Activated gamma-delta T cell treated with Interleukin-2 at 50 U/mL for 16 hours (primary cell): ENCODE results near the gene EIF4G3.
"Not testable (repeated sequence)": the region's sequence is repeated elsewhere in the genome, so short reads cannot be mapped to it uniquely, and the experiment has no call there.

Source experiments
- DNase-seq: peaks from one replicate; pipeline ENCODE4 v3.0.0-alpha.2; 2020

Gene EIF4G3

DNA sequence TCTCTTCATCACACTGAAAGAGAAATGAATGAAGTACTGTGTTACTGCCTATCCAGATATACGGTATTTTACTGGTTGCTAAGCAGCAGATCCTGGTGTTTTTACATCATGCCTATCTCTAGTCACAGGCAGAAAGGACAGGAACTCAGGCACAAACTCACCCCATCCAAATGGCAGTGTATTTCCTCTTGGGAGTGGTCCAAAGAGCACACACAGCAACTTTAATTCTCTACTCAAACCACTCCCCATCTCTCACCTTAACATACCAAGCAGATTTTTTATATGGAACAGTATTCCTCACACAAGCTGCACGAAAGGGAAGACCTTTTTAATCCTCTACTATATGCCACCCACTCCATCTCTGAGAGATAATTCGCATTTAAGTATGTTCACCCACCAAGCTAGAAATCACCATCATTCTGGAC is 27.3 kb downstream of the EIF4G3 start:
- DNase-seq, result no peak

GRCh38 chr1:21143752-21144151 is 32.9 kb downstream of the EIF4G3 start:
- DNase-seq, result no peak

GRCh38 chr1:21143138-21143537 is 33.6 kb downstream of the EIF4G3 start:
- no peak for DNase-seq

- DNase-seq, result no peak
Measured at GRCh38 chr1:21141030-21141429, 35.7 kb downstream of the EIF4G3 start.

- DNase-seq, result no peak
Measured at GRCh38 chr1:21139601-21140000, 37.1 kb downstream of the EIF4G3 start.

GRCh38 chr1:21136344-21136743 is 40.4 kb downstream of the EIF4G3 start:
- DNase-seq, result not testable (repeated sequence)

- no peak for DNase-seq
Measured at GRCh38 chr1:21131200-21131599, 45.5 kb downstream of the EIF4G3 start.

DNA sequence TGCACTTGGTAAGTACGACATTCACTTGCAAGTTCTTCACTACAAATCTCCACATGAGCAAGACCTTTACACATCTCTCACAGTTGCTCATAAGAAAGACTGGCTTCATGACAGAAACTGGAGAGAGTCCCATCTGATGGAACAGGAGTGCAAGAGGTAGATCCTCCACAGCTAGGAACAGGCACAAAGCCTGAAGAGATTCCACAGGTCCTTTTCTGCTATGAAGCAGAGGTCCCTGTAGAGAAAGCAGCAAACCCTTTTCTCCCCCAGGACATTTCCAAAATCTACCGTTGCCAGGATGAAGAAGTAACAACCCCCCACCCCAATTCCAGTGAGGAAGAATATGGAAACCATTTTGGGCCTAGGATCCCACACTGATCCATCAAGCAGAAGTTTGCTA is 47.3 kb downstream of the EIF4G3 start:
- no peak for DNase-seq

DNA sequence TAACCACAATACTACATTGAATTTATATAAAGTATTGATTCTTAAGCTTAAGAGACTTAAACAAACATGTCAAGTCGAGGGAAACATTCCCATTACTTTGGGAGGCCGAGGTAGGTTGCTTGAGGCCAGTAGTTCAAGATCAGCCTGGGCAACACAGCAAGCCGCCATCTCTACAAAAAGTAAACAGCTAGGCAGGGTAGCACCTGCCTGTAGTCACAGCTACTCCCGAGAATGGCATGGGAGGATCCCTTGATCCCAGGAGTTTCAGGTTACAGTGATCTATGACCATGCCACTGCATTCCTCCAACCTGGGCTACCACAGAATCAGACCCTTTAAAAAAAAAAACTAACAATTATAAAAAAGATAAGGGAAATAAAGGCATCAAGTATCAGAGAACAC is 50.4 kb downstream of the EIF4G3 start:
- no peak for DNase-seq

DNA sequence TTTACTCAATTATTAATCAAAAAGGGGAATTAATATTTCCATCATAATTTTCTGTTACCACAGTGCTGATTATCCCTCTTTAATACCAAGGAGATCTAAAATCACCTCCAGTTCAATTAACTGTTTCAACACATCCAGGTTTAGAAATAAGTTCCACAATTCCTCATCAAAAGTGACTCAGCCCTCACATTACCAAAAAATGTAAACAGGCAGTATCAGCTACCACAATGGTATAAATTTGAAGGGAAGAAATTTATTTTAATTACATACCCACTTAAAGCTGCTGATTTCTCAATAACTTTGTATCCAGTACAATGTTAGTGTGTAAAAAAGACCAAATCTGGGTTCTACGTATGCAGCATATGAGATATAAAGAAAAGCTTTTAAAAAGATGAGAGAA is 51.9 kb downstream of the EIF4G3 start:
- no peak for DNase-seq

DNA sequence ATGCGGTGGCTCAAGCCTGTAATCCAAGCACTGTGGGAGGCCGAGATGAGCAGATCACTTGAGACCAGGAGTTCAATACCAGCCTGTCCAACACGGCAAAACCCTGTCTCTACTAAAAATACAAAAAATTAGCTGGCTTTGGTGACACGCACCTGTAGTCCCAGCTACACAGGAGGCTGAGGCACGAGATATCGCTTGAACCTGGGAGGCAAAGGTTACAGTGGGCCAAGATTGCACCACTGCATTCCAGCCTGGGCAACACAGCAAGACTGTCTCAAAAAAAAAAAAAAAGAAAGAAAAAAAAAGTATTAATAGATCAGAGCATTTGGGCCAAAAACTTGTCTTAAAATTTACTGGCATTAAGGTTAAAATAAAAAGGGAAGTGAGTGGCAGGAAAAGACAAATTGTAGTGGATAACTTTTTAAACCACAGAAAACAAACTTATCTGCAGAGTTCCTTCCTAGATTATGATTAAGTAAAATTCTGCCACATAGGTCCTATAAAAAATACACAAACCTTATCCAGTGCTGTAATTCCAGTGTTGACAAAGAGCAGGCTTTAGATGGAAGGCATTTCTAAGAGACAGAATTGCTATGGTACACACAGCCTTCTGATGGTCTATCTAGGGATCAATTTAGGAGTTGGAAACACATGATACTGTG is 53.3 kb downstream of the EIF4G3 start:
- no peak for DNase-seq

DNA sequence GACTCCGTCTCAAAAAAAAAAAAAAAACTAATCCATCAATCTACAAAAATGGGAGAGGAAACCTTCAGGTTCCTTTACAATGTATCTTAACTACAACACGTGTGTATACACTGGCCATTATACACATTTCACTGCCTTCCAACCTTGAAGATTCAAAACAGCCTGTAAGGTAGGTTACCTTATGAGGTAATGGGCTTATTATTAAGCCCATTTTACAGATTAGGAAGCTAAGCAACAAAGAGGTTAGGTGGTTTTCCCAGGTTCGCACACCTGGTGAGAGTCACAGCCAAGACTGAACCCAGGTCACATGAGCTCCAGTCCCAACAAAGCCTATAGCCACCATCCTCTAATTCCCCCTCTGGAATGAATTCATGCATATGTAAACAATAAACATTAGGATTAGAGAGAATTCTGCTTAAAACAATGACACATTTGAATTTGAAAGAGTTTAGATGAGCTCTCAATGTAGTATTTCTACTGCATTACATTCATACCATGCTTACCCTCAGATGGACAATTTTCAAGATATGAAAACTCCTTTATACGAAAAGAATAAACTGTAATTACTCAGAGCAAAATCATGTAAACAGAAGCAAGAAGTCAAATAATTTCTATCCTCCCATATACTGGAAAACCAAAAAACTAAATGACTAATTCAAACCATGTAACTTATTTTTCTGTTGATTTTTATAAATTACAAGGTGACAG is 54.8 kb downstream of the EIF4G3 start:
- no peak for DNase-seq

DNA sequence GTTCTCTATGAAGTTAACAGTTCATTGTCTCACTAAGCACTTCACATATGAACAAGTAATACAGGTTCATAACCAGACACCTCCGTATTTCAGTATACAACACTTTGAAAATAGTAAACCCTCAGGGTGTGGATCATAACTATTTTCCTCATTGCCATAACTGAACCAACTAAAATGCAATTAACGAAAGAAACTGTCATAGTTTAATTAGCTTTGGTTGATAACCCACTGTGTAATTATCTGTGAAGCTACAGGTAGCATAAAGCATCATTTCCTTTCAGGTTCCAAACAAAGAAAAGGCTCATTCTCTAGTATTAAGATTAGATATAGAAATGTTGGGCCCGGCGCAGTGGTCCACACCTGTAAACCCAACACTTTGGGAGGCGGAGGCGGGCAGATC is 58.5 kb downstream of the EIF4G3 start:
- no peak for DNase-seq

- DNase-seq, result no peak
Measured at GRCh38 chr1:21117597-21118001, 59.1 kb downstream of the EIF4G3 start.

DNA sequence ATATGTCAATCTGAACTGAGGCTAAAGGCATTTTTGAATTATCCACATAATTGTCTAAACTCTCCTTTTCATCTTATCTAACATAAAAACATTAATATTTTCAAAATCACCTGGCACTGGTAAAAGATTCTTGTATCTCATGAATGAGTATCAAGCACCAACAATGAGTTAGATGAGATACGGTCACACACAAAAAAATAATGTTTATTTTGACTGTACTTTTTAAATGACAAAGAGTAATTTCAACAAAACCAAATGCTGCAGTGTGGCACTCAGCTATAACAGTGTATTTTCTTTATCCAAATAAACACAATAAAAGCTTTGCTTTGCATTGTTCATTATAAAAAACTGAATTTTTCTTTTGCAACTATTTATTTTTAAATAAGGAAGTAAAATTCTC is 59.5 kb downstream of the EIF4G3 start:
- DNase-seq, result no peak

DNA sequence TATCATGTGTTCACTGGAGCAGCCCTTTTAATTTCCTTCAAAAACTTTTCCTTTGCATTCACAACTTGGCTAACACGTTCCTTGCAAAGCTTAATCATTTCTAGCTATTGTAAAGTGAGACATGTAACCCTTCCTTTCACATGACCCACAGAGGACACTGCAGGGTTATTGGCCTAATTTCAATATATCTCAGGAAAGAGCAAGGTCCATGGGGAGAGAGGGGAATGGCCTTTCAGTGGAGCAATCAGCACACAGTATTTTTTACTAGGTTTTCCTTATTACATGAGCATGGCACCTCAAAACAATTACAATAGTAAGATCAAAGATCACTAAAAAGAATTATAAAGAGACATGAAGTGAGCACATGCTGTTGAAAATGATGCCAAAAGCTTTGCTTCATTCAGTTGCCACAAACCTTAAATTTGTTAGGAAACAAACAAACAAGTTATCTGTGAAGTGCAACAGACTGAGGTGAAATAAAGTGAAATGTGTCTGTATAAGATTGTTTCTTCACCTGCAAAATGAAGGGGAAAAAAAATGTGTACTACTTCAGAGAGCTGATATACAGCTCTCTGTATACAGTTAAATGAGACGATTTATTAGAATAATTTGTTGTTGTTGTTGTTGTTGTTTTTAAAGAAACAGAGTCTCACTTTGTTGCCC is 61.5 kb downstream of the EIF4G3 start:
- no peak for DNase-seq

DNA sequence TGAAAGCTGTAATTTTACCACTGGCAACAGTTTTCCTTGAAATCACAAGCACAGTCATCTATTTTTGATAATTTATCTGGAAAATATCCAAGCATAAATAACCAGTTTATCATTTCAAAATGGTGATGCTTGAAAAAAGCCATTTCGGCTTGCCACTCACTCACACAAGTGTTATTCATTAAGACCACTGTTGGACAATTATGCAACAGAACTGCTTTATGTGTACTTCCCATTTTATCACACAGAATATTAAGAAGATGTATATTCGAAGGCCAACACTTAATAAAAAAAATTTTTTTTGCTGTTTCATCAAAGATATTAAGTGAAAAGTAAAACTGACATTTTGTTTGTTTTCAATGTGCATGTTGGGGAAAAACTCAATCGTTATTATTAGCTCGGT is 62.3 kb downstream of the EIF4G3 start:
- no peak for DNase-seq

- DNase-seq, result no peak
Measured at GRCh38 chr1:21110163-21110562, 66.5 kb downstream of the EIF4G3 start.

DNA sequence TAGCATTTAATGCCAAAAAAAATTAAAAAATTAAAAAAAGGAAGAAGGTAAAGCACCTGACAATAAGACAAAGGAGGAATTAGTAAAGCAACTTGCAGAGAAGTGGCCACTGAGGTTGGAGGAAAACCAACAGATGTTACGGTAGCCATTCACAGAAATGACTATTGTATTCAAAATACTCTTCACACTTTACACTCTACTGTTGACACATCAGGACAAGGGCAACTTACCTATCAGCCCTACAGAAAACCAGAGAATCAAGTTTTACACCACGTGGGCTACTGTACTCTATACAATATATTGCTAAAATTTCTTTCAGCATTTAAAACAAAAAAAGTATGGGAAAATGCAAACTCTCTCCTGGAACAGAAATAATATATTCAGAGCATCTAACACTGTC is 70.0 kb downstream of the EIF4G3 start:
- DNase-seq, result no peak

GRCh38 chr1:21106238-21106637 is 70.5 kb downstream of the EIF4G3 start:
- DNase-seq, result no peak

DNA sequence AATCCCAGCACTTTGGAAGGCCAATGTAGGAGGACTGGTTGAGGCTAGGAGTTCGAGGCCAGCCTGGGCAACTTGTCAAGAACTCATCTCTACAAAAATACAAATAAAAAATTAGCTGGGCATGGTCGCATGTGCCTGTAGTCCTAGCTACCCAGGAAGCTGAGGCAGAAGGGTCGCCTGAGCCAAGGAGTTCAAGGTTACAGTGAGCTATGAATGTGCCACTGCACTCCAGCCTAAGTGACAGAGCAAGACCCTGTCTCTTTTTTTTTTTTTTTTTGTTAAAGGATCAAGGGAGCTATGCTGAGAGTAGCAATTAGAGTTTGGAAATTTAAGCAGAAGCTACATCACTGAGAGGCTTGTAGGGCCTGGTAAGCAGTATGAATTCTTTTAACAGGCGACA is 70.9 kb downstream of the EIF4G3 start:
- DNase-seq, result no peak

GRCh38 chr1:21104683-21105082 is 72.0 kb downstream of the EIF4G3 start:
- no peak for DNase-seq

GRCh38 chr1:21100481-21100921 is 76.2 kb downstream of the EIF4G3 start:
- no peak for DNase-seq

- no peak for DNase-seq
Measured at GRCh38 chr1:21099869-21100131, 76.9 kb downstream of the EIF4G3 start.
